Measurements from ENCODE around the gene MEIS1.

Gene MEIS1

DNA sequence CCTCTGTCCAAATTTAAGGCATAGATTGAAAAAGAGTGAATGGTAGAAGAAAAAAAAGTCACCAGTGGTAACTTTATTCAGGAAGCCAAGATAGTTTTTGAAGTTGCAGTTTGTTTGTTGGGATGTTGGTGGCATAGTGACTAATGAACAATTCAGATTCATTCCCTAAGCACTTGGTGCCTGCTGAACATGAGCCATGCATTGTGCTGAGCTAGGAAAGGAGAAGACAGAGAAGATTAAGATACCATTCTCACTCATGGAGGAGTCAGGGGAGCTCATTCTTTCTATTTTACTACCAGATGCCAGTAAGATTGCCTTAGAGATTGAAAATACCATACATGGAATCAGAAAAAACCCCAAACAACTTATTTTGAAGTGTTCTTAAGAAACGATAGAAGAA lies 25.1 kb downstream of the MEIS1 start:
- TF ChIP-seq, protein P1, sequence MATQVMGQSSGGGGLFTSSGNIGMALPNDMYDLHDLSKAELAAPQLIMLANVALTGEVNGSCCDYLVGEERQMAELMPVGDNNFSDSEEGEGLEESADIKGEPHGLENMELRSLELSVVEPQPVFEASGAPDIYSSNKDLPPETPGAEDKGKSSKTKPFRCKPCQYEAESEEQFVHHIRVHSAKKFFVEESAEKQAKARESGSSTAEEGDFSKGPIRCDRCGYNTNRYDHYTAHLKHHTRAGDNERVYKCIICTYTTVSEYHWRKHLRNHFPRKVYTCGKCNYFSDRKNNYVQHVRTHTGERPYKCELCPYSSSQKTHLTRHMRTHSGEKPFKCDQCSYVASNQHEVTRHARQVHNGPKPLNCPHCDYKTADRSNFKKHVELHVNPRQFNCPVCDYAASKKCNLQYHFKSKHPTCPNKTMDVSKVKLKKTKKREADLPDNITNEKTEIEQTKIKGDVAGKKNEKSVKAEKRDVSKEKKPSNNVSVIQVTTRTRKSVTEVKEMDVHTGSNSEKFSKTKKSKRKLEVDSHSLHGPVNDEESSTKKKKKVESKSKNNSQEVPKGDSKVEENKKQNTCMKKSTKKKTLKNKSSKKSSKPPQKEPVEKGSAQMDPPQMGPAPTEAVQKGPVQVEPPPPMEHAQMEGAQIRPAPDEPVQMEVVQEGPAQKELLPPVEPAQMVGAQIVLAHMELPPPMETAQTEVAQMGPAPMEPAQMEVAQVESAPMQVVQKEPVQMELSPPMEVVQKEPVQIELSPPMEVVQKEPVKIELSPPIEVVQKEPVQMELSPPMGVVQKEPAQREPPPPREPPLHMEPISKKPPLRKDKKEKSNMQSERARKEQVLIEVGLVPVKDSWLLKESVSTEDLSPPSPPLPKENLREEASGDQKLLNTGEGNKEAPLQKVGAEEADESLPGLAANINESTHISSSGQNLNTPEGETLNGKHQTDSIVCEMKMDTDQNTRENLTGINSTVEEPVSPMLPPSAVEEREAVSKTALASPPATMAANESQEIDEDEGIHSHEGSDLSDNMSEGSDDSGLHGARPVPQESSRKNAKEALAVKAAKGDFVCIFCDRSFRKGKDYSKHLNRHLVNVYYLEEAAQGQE (IDR thresholded peaks at IDR 0.05; ENCODE audit: insufficient read depth in 1 of 2, low read depth in 2 of 2, low read length in 2 of 2) = no peak
- TF ChIP-seq SIN3A (IDR thresholded peaks at IDR 0.05; ENCODE audit: borderline replicate concordance, insufficient read depth, low read length) (no peak), FOXP2 (optimal IDR thresholded peaks at IDR 0.05; ENCODE audit: borderline replicate concordance, extremely low read depth, extremely low read length, insufficient read depth) (no peak), TAF1 (IDR thresholded peaks at IDR 0.05; ENCODE audit: borderline replicate concordance, insufficient read depth, low read length) (no peak), POLR2AphosphoS5 (IDR thresholded peaks at IDR 0.05; ENCODE audit: low read depth, low read length) (no peak)

DNA sequence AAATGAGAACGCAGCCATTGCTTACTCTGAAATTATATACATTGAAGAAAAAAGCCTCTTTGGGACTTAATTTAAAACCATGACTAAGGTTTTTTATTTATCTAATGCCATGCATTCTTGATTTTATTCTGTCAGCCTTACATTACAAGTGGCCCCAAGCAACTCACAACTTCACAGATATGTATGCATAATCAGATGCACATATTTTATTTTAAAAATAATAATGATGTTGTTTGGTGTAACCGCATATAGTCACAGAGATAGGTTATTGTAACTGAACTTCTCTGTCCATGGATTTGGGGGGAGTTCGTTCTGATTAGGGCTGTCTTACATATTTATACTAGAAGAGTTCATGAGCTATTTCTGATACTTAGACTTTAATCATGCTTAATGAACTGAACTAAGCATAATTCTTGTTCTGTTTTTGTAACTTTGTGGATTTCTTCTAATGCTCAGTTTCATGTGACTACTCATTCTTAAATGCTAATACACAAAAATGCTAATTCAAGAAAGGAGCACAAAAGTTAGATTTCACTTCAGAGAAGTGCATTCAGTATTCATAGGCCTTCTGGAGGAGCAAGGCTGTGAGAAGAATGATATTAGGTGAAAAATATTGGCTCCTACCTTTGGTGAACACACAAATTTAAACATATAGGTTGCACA lies 26.2 kb downstream of the MEIS1 start:
- TF ChIP-seq TAF1 (IDR thresholded peaks at IDR 0.05; ENCODE audit: borderline replicate concordance, insufficient read depth, low read length) (no peak), FOXP2 (optimal IDR thresholded peaks at IDR 0.05; ENCODE audit: borderline replicate concordance, extremely low read depth, extremely low read length, insufficient read depth) (no peak), POLR2AphosphoS5 (IDR thresholded peaks at IDR 0.05; ENCODE audit: low read depth, low read length) (no peak), SIN3A (IDR thresholded peaks at IDR 0.05; ENCODE audit: borderline replicate concordance, insufficient read depth, low read length) (no peak)
- TF ChIP-seq, protein P1 (IDR thresholded peaks at IDR 0.05; ENCODE audit: insufficient read depth in 1 of 2, low read depth in 2 of 2, low read length in 2 of 2) = no peak

GRCh38 chr2:66461664-66462500 lies 27.0 kb downstream of the MEIS1 start:
- TF ChIP-seq SIN3A (IDR thresholded peaks at IDR 0.05; ENCODE audit: borderline replicate concordance, insufficient read depth, low read length) (no peak), POLR2AphosphoS5 (IDR thresholded peaks at IDR 0.05; ENCODE audit: low read depth, low read length) (no peak), TAF1 (IDR thresholded peaks at IDR 0.05; ENCODE audit: borderline replicate concordance, insufficient read depth, low read length) (no peak), FOXP2 (optimal IDR thresholded peaks at IDR 0.05; ENCODE audit: borderline replicate concordance, extremely low read depth, extremely low read length, insufficient read depth) (no peak)
- TF ChIP-seq, protein P1 (IDR thresholded peaks at IDR 0.05; ENCODE audit: insufficient read depth in 1 of 2, low read depth in 2 of 2, low read length in 2 of 2) = no peak

DNA sequence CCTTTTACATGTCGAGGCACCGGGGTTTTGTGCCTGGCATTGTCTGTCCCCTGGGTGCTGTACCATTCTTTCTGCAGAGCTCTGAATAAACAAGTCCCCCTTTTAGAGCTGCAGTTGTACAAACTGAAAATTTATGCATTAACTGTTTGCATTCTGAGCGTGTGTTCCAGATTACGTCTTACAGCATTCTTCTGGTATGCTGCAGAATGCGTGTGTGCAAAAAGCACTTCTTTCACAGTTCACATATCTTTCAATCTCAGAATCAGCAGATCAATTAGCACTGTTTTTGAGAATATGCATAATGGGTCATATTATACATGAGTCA lies 27.5 kb downstream of the MEIS1 start:
- no peak for TF ChIP-seq FOXP2 (optimal IDR thresholded peaks at IDR 0.05; ENCODE audit: borderline replicate concordance, extremely low read depth, extremely low read length, insufficient read depth)
- TF ChIP-seq TAF1 (IDR thresholded peaks at IDR 0.05; ENCODE audit: borderline replicate concordance, insufficient read depth, low read length) = no peak
- TF ChIP-seq, protein P1 (IDR thresholded peaks at IDR 0.05; ENCODE audit: insufficient read depth in 1 of 2, low read depth in 2 of 2, low read length in 2 of 2) = no peak
- no peak for TF ChIP-seq POLR2AphosphoS5 (IDR thresholded peaks at IDR 0.05; ENCODE audit: low read depth, low read length)
- no peak for TF ChIP-seq SIN3A (IDR thresholded peaks at IDR 0.05; ENCODE audit: borderline replicate concordance, insufficient read depth, low read length)

Data from PFSK-1 (cell line).